Mammary epithelial cell (primary cell): ENCODE results near the gene KCNN3.

Experiments used
- CTCF ChIP-seq, 2 donors: IDR thresholded peaks in 1 of 2; conservative IDR thresholded peaks in 1 of 2; 2 replicates each; pipeline ENCODE4 v1.5.1; 2011 to 2012; ENCODE audit warnings: inconsistent platforms in 2 of 2, low read length in 2 of 2, mild to moderate bottlenecking in 2 of 2, control low read depth in 1 of 2, low read depth in 1 of 2; ENCODE audit not compliant: insufficient read depth in 1 of 2; ENCODE audit errors: extremely low read depth in 1 of 2
- EZH2 ChIP-seq: IDR thresholded peaks from 2 replicates; pipeline ENCODE4 v1.6.1; 2012; ENCODE audit warnings: low read length, inconsistent platforms, borderline replicate concordance

DNA sequence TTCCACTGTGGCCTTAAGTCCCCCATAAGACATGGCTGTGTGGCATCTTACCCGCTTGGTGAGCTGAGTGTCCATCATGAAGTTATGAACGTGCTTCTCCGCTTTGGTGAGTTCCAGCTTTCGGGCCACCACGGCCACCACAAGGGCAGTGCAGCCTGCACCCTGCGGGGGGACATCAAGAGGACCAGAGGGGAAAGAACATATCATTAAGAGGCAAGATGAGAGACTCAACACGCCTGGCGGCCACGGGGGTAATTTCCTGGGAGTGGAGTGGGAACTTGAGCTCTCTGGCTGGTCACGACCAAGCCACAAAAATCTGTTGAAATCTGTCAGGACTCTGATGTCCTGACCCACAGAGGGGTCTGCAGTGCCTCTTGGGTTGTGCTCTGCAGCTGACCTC lies 144.2 kb downstream of the KCNN3 start:
- TF ChIP-seq CTCF (conservative IDR thresholded peaks at IDR 0.05 in 1 of 2, IDR thresholded peaks at IDR 0.05 in 1 of 2; ENCODE audit: extremely low read depth in 1 of 2, insufficient read depth in 1 of 2, low read depth in 1 of 2, low read length in 2 of 2) (no peak), EZH2 (no peak)
